NCI-H1092 (cell line): ENCODE results near the gene PDPK1.
"Not testable (repeated sequence)": the region's sequence is repeated elsewhere in the genome, so short reads cannot be mapped to it uniquely, and the experiment has no call there.

Experiments used
- DNase-seq: peaks from one replicate; lab custom pipeline; 2025; lab: John Stamatoyannopoulos, UW

Gene PDPK1

DNA sequence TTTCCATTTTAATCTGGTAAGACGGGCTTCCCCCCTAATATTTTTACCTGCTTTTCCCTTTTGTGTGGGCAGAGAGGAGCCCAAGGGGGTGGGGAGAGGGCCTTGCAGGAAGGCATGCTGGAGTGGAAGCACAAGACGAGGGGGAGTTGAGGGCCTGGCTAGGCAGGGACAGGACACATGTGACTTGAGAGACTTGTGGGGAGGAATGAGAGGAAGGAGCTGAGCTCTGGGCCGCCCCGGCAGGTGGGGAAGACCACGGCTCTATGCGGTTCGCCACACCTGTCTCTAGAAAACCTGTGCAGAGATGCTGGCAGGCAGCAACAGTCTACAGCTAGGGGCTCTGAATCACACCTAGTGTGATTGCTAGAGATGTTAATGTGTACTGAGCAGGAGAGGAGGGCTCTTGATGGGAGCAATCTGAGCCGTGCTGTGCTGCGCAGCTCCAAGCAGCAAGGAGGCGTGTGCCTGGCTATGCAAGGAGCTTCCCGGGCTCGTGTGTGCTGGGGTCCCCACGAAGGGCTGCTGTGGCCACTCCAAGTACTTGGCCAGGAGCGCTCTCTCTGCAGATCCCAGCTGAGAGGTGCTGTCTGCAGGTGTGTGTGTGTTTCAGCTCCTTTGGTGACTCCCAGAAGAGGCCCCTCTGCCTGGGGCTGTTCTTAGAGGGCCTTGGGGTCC lies 50.2 kb downstream of the PDPK1 start:
- no peak for DNase-seq

DNA sequence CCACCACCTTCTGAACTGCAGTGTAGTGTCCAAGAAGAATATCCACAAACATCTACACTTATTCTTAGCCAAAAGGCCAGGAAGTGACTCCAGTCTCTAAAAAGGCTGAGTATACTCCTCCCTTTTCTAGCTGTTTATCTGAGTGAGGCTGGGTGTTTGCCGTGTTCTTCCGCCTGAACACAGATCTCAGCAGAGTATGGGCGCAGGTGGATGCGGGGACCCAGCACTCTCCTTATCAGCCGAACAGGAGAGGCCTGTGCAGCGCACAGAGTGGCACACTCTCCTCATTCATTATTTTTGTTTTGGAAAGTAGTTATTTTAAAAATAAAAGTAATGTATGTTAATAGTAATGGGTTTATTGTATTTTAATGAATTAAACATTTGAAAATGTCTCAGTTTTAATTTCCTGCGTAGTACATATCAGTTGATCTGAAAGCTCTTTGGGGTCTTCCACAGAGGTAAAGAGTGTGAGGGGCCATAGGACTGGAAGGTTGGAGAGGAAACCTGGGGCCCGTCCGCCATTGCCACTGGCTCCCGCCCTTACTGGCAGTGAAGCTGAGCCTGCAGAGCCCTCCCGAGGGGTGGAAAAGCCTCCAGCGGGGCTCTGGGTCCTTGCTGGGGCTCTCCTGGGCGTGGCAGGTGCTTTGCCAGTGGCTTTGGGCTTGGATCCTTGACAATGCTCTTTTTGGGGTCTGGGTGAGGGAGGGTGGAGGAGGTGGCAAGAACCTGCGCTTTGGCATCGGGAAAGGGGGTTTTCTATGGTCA lies 53.8 kb downstream of the PDPK1 start:
- no peak for DNase-seq

DNA sequence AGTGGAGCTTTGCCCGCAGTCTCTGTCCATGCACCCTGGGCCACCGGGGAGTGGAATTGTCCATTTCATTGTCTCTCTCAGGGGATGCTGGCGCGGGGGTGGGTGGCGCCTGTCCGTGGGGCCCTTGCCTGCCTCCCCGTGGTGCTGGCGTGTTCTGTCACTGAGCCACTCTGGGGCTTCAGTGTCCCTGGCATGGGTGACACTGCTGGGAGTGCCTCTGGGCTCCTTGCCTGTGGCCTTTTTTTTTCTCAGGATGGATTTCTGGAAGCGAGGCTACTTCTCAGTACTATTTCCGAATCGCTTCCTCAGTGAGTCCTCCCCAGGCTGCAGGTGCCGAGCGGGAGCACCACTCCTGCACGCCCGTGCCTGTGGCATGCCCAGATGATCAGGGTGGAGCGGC lies 55.0 kb downstream of the PDPK1 start:
- no peak for DNase-seq

DNA sequence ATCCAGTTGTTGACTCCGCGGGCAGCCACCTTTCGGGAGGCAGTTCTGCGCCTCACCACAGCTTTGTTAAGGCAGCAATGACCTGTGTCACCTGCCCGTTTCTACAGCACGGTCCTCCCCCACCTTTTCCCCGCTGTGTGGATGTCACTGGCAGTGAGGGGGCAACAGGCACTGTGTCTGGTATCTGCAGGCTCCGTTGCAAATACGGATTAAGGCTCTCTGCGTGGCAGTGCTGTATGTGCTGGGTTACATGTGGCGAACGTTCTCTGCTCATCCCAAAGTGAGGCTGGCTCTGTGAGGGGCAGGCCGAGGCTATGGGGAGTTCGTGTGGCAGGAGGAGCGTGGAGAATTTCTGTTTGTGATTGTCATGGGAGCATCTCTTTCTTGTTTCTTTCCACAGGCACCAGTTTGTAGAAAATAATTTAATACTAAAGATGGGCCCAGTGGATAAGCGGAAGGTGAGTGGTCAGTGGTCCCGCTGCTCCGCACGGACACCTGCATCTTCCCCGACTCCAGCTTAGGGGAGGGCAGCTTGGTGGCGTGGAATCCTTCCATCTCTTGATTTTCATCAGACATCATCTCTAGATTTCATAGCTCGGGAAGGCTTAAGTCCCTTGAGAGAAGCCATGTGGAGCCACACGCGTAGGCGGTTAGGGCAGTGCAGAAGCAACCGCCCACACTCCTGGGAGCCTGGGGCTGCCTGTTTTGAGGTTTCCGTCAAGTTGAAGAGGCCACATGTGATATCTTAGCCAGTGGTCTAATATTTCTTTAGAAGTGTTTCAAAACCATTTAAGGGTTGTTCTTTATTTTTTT lies 57.8 kb downstream of the PDPK1 start:
- no peak for DNase-seq

DNA sequence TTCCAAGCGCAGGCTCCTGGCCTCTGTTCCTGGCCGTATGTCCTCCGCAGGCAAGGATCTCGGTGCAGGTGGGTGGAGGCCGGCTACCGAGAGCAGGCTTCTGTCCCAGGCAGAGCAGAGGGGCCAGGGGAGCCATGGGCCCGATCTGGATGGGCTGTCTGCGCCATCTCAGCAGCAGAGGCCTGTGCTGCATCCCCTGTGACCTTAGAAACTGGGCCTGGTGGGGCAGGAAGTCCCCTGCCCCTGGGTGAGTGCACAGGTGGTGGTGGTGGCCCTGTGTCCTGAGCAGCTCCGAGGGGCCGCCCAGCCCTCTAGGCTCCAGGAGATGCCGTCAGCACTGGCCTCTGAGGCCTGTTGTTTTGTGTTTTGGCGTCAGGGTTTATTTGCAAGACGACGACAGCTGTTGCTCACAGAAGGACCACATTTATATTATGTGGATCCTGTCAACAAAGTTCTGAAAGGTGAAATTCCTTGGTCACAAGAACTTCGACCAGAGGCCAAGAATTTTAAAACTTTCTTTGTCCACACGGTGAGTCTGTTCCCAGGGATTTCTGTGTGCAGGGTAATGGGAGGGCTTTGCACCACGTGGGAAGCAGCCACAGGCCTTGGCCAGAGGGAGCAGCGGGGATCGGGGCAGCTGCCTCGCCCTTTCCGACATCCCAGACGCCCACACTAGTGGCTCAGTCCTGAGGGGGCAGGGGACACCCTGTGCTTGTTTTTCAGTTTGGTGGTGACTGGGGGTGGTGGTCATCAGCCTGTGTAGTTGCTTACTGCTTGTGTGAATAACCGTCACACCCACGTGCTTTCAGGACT lies 59.1 kb downstream of the PDPK1 start:
- DNase-seq = no peak

GRCh38 chr16:2597560-2597902 lies 59.7 kb downstream of the PDPK1 start:
- DNase-seq = no peak

DNA sequence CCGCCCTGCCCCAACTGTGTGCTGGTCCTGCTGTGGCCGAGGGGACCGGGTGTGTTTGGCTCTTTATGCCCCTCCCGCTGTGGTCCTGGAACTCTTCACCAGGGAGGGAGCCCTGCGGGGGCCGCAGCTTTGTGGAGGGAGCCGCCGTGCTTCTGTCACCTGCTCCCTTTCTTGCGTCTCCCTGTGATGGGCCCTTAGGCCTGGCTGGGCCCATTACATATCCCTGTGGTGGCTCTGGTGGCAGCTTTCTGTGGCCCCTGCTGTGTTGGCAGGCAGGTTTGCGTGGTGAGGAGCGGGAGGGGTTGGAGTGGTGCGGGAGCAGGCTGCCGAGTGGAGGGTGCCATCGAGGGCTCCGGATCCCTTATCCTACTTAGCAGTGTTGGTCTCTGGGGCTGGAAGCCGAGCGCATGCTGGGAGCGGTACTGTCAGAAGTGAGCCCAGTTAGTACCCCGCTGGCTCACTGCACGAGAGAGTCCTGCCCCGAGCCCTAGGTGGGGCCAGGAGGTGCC lies 60.4 kb downstream of the PDPK1 start:
- no peak for DNase-seq

DNA sequence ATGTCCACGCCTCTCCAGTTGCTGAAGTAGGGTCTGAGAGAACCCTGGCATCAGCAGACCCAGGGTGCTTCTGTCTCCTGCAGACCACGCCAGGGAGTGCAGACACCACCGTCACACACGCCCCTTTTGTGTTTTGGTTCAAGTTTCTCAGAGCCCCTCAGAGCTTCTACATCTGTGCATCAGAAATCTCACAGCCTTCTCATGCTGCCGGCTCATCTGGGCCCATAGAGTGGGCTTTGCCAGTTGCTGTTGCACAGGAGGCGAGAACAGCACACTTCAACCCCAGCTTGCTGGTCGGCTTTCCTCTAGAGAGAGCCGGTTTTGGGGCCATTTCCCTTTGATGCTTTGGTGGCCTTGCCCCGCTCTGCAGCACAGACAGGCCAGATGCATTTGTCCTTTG lies 60.9 kb downstream of the PDPK1 start:
- no peak for DNase-seq

DNA sequence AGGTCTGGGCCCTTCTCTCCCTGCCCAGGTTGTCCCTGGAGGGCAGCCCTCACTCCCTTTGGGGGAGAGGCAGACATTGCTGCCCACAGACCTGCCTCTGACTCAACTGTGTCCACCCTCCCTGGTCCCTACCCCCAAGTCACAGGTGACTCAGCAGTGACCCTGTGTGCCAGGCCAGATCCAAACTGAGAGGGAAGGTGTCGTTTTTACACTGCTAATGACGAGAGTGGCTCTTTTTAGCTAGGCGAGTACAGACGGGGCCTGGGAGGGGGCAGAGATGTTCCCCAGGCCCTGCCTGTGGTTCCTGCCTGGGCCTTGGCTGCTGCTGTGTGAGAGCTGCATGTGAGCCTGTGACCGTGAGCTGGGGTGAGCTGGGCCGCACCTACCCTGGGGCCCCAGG lies 61.3 kb downstream of the PDPK1 start:
- not testable (repeated sequence) for DNase-seq

DNA sequence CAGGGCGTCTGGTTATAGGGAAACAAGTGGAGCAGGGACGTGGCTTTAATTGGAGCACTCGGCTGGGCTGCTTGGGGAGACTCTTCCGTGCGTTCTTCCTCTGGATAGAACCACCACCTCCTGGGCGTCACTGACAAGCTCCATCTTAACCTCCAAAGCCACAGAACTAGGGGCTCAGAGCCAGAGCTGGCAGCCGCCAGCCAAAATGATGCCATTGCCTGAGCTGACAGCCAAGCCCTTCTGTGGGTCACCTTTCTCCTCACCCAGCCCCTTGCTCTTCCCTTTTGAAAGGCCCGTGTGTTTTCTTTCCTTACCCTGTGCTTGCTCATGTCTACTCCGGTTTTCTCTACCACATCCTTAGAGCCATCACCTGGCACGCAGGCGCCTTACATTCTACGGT lies 62.0 kb downstream of the PDPK1 start:
- DNase-seq = not testable (repeated sequence)

DNA sequence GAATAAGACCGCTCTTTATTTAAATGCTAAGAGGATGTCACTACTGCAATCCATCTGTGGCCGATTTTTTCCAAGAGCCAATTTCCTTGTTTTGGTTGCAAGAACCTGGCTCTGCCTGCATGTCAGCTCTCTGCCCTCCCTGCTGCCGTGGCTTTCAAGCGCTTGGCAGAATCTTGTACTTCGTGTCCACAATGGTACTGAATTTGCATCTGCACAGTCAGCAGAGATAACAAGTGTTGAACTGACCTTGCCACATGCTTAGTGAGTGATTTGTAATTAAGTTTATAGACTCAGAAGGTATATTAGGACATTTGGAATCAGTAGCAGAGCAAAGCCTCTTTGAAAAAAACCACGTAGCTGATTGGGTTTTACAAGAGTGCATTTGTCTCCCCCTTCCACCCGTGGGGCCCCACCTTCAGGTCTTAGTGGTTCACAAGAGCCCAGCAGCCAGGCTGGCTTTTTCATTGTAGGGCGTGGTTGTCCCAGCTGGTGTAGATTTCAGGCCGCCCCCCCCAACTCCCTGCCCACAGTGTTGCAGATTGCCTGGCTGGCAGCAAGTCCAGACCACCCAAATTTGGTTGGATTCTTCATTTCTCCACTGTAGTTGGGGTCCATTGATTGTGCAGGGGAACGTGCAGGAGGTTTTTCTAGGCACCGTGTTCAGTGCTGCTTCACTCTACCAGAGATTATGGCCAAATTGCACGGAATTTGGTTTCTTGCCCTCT lies 63.6 kb downstream of the PDPK1 start:
- DNase-seq = not testable (repeated sequence)

DNA sequence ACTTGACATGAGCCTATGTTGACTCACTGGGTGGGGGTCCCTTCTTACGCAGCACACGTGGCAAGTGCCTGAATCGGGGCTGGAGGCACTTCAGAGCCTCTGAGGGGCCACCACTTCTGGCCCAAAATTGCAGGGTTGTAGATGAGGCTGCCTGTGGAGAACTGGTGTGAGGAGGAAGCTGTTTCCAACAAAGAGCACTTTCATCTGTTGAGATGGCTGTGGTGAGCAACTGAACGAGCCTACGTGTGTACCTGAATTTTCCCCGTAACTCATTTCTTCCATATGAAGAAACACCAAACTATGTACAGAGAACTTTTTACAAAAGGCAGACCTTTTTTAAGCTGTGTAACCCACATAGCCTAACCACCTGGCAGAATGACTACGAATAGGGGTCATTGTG lies 64.4 kb downstream of the PDPK1 start:
- not testable (repeated sequence) for DNase-seq

GRCh38 chr16:2603165-2604015 lies 65.6 kb downstream of the PDPK1 start:
- DNase-seq = peak; percentile 96

DNA sequence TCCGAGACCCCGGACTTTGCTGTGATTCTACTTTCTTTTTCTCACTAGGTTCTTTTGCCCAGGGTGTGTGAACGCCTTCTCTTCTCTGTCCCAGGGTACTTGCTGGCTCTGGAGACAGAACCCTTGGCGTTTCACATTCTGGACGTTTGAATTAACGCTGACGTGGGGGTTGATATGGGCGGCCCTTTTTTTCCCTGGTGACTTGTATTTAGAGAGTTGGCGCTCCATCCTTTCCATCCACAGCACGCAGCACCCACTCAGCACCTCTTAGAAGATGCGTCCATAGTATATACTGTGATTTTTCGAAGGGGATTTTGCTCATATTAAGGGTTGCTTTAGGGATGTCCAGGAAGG lies 66.2 kb downstream of the PDPK1 start:
- DNase-seq = not testable (repeated sequence)

DNA sequence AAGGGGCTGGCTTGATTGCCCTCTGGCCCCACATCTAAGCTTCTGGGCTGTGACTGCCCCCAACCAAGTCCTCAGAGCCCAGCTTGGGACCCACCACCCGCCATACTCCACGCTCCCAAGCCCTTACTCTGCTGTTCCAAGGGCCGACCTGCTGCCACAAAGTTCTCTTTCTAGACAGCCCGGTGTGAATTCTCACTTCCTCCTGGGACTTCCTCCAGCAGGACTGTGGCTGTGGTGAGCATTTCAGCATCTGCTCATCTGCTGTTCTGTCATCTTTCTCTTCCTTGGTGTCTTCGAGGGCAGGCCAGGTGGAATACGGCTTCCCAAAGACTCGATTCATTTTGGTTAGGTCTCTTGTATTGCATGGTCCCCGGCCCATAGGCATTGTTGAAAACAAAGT lies 69.0 kb downstream of the PDPK1 start:
- DNase-seq = not testable (repeated sequence)

DNA sequence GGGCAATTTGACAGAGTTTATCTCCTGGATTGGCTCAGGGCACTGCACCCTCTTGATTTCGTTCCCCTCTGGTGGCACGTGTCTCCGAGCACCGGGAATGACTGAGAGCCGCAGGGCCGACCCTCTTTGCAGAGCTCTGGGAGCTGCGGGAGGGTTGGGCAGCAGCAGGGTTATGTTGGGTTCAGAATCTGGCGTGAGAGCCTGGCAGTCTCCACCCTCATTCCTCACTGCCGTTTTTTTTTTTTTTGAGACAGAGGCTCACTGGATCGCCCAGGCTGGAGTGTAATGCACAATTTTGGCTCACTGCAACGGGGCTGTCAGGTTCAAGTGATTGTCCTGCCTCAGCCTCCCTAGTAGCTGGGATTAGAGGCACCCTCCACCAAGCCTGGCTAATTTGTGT lies 71.5 kb downstream of the PDPK1 start:
- not testable (repeated sequence) for DNase-seq

- no peak for DNase-seq
Measured at GRCh38 chr16:2609827-2610470, 72.1 kb downstream of the PDPK1 start.

DNA sequence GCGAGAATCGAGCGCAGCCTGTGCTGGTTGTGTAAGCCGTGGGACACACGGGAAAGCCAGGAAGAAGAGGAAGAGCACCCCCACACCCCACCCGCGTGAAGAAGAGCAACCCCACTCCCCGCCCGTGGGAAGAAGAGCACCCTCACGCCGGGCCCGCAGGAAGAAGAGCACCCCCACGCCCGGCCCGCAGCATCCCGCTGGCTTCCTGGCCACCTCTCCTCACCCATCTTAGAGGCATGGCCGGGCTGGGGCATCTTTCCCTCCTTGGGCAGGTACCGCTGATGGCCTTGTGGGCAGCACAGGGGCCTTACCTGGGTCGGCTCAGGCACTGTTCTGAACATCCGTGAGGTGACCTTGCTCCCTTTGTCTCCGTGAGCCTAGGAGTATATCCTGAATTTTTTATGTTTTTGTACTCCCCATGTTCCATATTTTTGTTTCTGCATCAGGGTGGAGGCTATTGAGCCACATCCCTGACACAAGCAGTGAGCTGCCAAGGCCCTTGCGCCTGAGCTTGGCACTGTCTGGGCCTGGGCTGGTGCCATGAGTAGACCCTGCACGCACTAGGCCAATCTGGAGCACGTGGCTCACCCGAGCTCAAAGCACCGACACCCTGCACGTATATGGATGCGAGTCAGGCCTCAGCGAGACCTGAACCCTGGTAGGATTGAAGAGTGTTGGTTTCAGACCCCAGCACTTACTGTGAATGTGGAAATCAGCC lies 73.1 kb downstream of the PDPK1 start:
- no peak for DNase-seq

GRCh38 chr16:2611499-2611862 lies 73.7 kb downstream of the PDPK1 start:
- no peak for DNase-seq
